Esophagus (tissue), 2 donors: ENCODE results near the gene DISC1. TPM values are rescaled to one million over a fixed set of nuclear protein-coding genes. Genes with fewer than 3 reads are reported as not detected.
A peak's percentile ranks its signal among the peaks of the same experiment; 100 is the strongest.
"Not testable (repeated sequence)": the region's sequence is repeated elsewhere in the genome, so short reads cannot be mapped to it uniquely, and the experiment has no call there.

Source experiments
- H3K27ac ChIP-seq, 2 donors: one replicate each; pipeline ENCODE4 v1.5.1; 2013; ENCODE audit warnings: low read depth in 2 of 2, mild to moderate bottlenecking in 2 of 2, inconsistent platforms in 1 of 2, low read length in 1 of 2, moderate library complexity in 1 of 2
- H3K27me3 ChIP-seq, 2 donors: one replicate each; pipeline ENCODE4 v1.6.1; 2013; ENCODE audit warnings: low read length in 2 of 2, control low read depth in 1 of 2, mild to moderate bottlenecking in 1 of 2; ENCODE audit not compliant: insufficient read depth in 2 of 2, control insufficient read depth in 1 of 2
- H3K36me3 ChIP-seq, 2 donors: one replicate each; pipeline ENCODE4 v1.6.1; 2013; ENCODE audit warnings: low read length in 1 of 2; ENCODE audit not compliant: control insufficient read depth in 2 of 2, insufficient read depth in 2 of 2
- H3K4me1 ChIP-seq, 2 donors: one replicate each; pipeline ENCODE4 v1.6.1; 2013; ENCODE audit warnings: low read length in 1 of 2; ENCODE audit not compliant: control insufficient read depth in 2 of 2, insufficient read depth in 2 of 2
- H3K4me3 ChIP-seq, 2 donors: one replicate each; pipeline ENCODE4 v1.5.1; 2013; ENCODE audit warnings: low read length in 2 of 2, mild to moderate bottlenecking in 2 of 2, low read depth in 1 of 2, moderate library complexity in 1 of 2
- H3K9me3 ChIP-seq, 2 donors: one replicate each; pipeline ENCODE4 v1.6.1; 2013; ENCODE audit warnings: mild to moderate bottlenecking in 2 of 2, low read depth in 1 of 2, low read length in 1 of 2, moderate library complexity in 1 of 2; ENCODE audit not compliant: control insufficient read depth in 2 of 2, insufficient read depth in 1 of 2
- WGBS, 2 donors: extraction: QIAGEN DNeasy Blood & Tissue Kit; methylation state at CpG; one replicate each; pipeline ENCODE4 v1.1.7; 2013; 5-methylcytosine and 5-hydroxymethylcytosine counted together
- polyA plus RNA-seq, 2 donors: library from polyadenylated mRNA; stranded (reverse); fragments of 200-250 nt; gene quantifications; one replicate each; pipeline ENCODE4 v1.2.3, GENCODE V29; 2013
- donor health status: healthy with polysubstance abuse.
- donor health status: Bipolar disorder and iron deficiency.

The DISC1 gene
- polyA plus RNA-seq, 2 donors: 0.41 to 0.79 TPM

- Histone ChIP-seq H3K36me3 (peaks cover 0 to 2% of the 10 kb centered on the region in 2 donors), H3K27ac (no peak overlapping the region), H3K27me3 (no peaks in the 10 kb centered on the region), H3K4me1 (peaks cover 0 to 5% of the 10 kb centered on the region in 2 donors), H3K9me3 (no peaks in the 10 kb centered on the region), H3K4me3 (no peak overlapping the region)
- 95 to 96% methylated on average over 3 of the region's 3 CpGs for WGBS, 2 donors
Observed at GRCh38 chr1:231943084-231943483, 316.5 kb downstream of the DISC1 start.

GRCh38 chr1:231948102-231948501, 321.5 kb downstream of the DISC1 start:
- not testable (repeated sequence) for H3K4me3 ChIP-seq, H3K27ac ChIP-seq, H3K9me3 ChIP-seq, H3K36me3 ChIP-seq, H3K27me3 ChIP-seq, H3K4me1 ChIP-seq
- 96 to 98% methylated on average over 5 of the region's 5 CpGs for WGBS, 2 donors

DNA sequence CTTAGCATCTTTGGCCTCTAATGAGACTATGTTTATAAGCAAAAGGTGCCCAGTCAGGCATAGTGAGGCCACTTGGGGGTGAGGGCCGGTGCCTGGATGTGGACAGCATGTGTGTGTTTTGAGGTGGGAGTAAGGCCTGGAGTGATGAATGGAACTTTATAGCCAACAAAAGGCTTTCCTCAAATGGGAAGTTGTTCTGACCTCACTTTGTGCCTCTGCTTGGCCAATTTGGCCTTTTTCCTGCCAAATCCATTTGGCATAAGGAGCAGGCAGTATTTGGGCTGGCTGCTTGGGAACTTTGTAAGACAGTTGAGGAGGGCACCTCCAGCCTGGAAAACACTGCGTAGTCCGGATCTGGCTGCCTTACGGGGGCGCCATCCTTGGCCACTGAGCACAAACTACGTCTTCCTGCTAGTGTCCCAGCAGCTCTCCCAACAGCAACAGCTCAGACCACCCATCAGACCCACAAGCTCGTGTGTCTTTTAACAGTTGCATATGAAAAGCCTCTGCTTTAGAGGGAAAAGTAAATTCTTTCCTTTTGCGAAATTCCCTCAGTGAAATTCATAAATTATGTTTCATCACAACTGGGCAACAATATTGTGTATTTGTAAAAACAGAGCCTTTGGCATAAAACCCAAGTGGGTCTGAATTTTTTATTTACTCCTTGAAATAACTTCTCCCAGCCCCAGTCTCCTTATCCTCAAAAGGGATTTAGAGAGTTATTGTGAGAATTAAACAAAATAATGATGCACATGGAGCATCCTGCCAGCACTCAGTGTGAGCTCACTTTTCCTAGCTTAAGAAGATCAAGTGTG, 322.9 kb downstream of the DISC1 start:
- peak overlapping the region in 1 of 2 donors; percentile 15 for H3K27ac ChIP-seq

DNA sequence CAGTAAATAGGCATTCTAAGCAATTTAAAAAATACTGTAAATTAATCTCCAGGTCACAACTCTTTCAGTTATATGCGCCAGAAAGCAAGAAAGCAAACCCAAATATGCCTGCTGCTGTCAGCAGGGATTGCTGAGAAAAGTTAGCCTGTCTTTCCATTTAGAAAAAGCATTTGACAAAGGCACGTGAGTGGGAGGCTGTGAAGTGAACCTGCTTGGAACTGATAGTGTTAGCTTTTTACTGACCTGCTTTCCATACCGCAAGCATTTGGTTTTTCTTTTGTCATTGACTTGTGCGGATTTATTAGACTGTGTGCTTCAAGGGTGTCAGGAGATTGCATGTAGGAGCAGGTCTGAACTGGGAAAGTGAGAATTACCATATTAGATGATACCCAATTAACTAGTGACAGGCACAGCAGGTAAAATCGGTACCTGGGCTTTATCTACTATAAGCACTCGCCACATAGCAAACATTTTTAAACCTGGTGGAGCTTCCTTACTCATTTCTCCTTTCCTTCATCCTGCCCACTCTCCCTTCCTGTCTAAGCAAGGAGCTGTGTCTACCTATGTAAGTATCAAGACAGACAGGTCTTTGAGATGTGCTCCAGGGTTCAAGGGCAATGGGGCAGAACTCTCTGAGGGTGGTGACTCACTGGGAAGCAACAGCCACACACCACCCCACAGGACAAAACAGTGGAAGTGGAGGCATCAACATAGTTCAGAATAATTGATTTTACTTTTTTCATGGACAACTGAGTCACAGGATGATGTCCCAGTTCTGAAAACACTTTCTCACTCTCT, 323.9 kb downstream of the DISC1 start:
- WGBS, 2 donors: 52 to 56% methylated on average over 6 of the region's 6 CpGs

More for the DNA sequence above, 322.9 kb downstream of the DISC1 start:
- H3K36me3 ChIP-seq: no peaks in the 10 kb centered on the region
- H3K9me3 ChIP-seq: no peaks in the 10 kb centered on the region
- WGBS, 2 donors: 76 to 81% methylated on average over 8 of the region's 8 CpGs
- no peaks in the 10 kb centered on the region for H3K27me3 ChIP-seq
- H3K4me1 ChIP-seq: no peaks in the 10 kb centered on the region
- H3K4me3 ChIP-seq: no peak overlapping the region

DNA sequence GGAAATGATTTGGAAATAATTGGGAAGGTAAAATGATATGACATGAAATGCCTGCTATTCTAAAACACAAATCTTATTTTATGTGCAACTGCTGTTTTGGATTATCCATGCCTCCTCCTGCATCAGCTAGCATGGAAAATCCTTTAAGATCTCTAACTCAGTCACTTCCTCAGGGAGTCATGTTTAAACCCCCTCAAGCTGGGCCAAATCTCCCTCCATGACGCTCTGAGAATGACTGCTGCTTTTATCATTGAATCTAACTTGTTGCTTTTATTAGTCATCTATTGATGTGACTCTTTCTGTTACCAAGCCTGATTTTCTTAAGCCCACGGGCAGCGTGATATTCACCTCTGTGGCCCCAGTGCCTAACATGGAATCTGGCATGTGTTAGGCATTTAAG, 324.8 kb downstream of the DISC1 start:
- Histone ChIP-seq H3K36me3 (no peaks in the 10 kb centered on the region), H3K9me3 (no peaks in the 10 kb centered on the region), H3K27me3 (no peaks in the 10 kb centered on the region), H3K27ac (peak overlapping the region; percentile 37 to 40), H3K4me3 (no peak overlapping the region), H3K4me1 (no peaks in the 10 kb centered on the region)
- WGBS, 2 donors: 45 to 54% methylated on average over 3 of the region's 3 CpGs

More for the DNA sequence above, 323.9 kb downstream of the DISC1 start:
- H3K4me1 ChIP-seq: no peaks in the 10 kb centered on the region
- H3K27ac ChIP-seq: peak overlapping the region; percentile 40 to 52
- no peaks in the 10 kb centered on the region for H3K9me3 ChIP-seq
- H3K36me3 ChIP-seq: no peaks in the 10 kb centered on the region
- H3K27me3 ChIP-seq: no peaks in the 10 kb centered on the region
- H3K4me3 ChIP-seq: no peak overlapping the region

GRCh38 chr1:231952154-231952553, 325.6 kb downstream of the DISC1 start:
- WGBS, 2 donors: 27 to 40% methylated on average over 1 of the region's 1 CpG
- Histone ChIP-seq H3K27ac (no peak overlapping the region), H3K4me3 (no peak overlapping the region), H3K27me3 (no peaks in the 10 kb centered on the region), H3K9me3 (no peaks in the 10 kb centered on the region), H3K4me1 (no peaks in the 10 kb centered on the region), H3K36me3 (no peaks in the 10 kb centered on the region)

DNA sequence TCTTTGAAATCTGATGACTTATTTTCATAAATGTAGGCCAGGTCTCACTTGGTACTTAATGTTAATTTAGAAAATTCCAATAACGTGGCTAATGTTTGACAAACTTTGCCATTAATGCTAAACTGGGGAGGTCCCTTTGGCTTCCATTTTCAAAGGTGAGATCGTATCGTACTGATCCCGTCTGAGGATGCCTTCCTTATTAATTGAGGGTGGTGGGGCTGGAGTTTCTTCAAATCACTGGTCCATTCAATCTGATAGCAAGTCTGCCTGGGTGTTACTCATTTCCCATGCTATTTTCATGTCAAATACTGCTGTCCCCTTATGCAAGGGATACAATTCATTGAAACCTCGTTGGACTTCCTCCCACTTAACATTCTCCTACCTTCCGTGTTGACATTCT, 327.1 kb downstream of the DISC1 start:
- H3K4me3 ChIP-seq: no peak overlapping the region
- H3K9me3 ChIP-seq: no peaks in the 10 kb centered on the region
- H3K4me1 ChIP-seq: no peaks in the 10 kb centered on the region
- 86 to 88% methylated on average over 6 of the region's 6 CpGs for WGBS, 2 donors
- H3K27me3 ChIP-seq: no peaks in the 10 kb centered on the region
- no peak overlapping the region for H3K27ac ChIP-seq
- no peaks in the 10 kb centered on the region for H3K36me3 ChIP-seq

- 97% methylated on average over 3 of the region's 3 CpGs for WGBS, 2 donors
- no peaks in the 10 kb centered on the region for H3K9me3 ChIP-seq
- no peaks in the 10 kb centered on the region for H3K27me3 ChIP-seq
- H3K27ac ChIP-seq: no peak overlapping the region
- no peaks in the 10 kb centered on the region for H3K36me3 ChIP-seq
- no peaks in the 10 kb centered on the region for H3K4me1 ChIP-seq
- no peak overlapping the region for H3K4me3 ChIP-seq
Observed at GRCh38 chr1:231954751-231955150, 328.2 kb downstream of the DISC1 start.

GRCh38 chr1:231957359-231957758, 330.8 kb downstream of the DISC1 start:
- Histone ChIP-seq H3K27me3 (no peaks in the 10 kb centered on the region), H3K4me1 (no peaks in the 10 kb centered on the region), H3K4me3 (no peak overlapping the region), H3K36me3 (no peaks in the 10 kb centered on the region), H3K27ac (no peak overlapping the region), H3K9me3 (no peaks in the 10 kb centered on the region)
- WGBS, 2 donors: 74 to 79% methylated on average over 1 of the region's 1 CpG
